ENCODE results near the gene GRB10. TPM values are rescaled to one million over a fixed set of nuclear protein-coding genes. Genes with fewer than 3 reads are reported as not detected.
A peak's percentile ranks its signal among the peaks of the same experiment; 100 is the strongest.

GRB10 gene
- total and polyA plus RNA-seq, 2 of the 8 experiments (the other 6 are each of a cell fraction or from before 2014, with no cell fraction given): 35.7 to 97.0 TPM

- DNase-seq (ENCODE audit: low read depth in 1 of 2, low spot score in 2 of 2) (no peak), FAIRE-seq (no peak)
- Histone ChIP-seq H2BK12ac (ENCODE audit: low read depth, low read length) (no peak overlapping the region), H2AFZ (ENCODE audit: low read length) (no peak overlapping the region), H3K79me1 (ENCODE audit: low read depth, low read length) (peaks cover 20% of the 10 kb centered on the region), H3K27me3 (replicated peaks in 1 of 4; ENCODE audit: control insufficient read depth in 3 of 4, extremely low read depth in 1 of 4, insufficient read depth in 3 of 4, low read length in 3 of 4) (no peaks in the 10 kb centered on the region), H2BK15ac (ENCODE audit: low read length) (no peak overlapping the region), H3K14ac (ENCODE audit: insufficient read length) (no peak overlapping the region), H3K9me3 (ENCODE audit: insufficient read depth in 2 of 2, low read depth in 1 of 2, low read length in 1 of 2) (no peaks in the 10 kb centered on the region), H3K36me3 (ENCODE audit: control insufficient read depth in 2 of 4, insufficient read depth in 4 of 4, low read length in 3 of 4) (no peaks in the 10 kb centered on the region), H3K9ac (replicated peaks in 1 of 4; ENCODE audit: extremely low read depth in 1 of 4, low read depth in 3 of 4, low read length in 3 of 4) (no peak overlapping the region), H4K20me1 (replicated peaks in 1 of 2; ENCODE audit: control insufficient read depth in 1 of 2, insufficient read depth in 2 of 2, low read length in 2 of 2) (peaks cover 10% of the 10 kb centered on the region in 2 experiments), H2BK5ac (ENCODE audit: low read depth, low read length) (peak overlapping the region; percentile 35; the same call in 1 of the 2 replicates), H3K56ac (replicated peaks; ENCODE audit: insufficient read length, low read depth, low read length) (no peak overlapping the region), H3K79me2 (ENCODE audit: control insufficient read depth in 1 of 2, insufficient read depth in 2 of 2, low read length in 2 of 2) (peaks cover 0 to 91% of the 10 kb centered on the region in 2 experiments; a peak in 3 of 4 replicates), H4K91ac (replicated peaks; ENCODE audit: insufficient read length, low read length) (no peak overlapping the region), H4K5ac (ENCODE audit: insufficient read length, low read depth, low read length) (no peak overlapping the region), H3K18ac (ENCODE audit: extremely low read depth, low read length) (no peak overlapping the region), H3K23me2 (ENCODE audit: low read depth, low read length) (peaks cover 8% of the 10 kb centered on the region; the same call in 1 of the 2 replicates), H2BK20ac (ENCODE audit: low read length) (no peak overlapping the region), H3K4me1 (replicated peaks in 1 of 4; ENCODE audit: control insufficient read depth in 3 of 4, insufficient read depth in 4 of 4, low read length in 3 of 4) (peaks cover 0 to 6% (median 5%) of the 10 kb centered on the region in 4 experiments; a peak in 4 of 7 replicates), H2BK120ac (replicated peaks; ENCODE audit: low read depth, low read length) (no peak overlapping the region), H3K4ac (replicated peaks; ENCODE audit: insufficient read length, low read depth, low read length) (no peak overlapping the region), H3K23ac (ENCODE audit: insufficient read length) (no peak overlapping the region), H3K4me2 (ENCODE audit: insufficient read depth in 1 of 2, low read depth in 2 of 2, low read length in 2 of 2) (no peak overlapping the region), H3K4me3 (ENCODE audit: extremely low read depth in 1 of 4, insufficient read depth in 2 of 4, low read depth in 3 of 4, low read length in 4 of 4) (no peak overlapping the region), H2AK5ac (ENCODE audit: low read depth, low read length) (no peak overlapping the region), H3K27ac (ENCODE audit: low read depth, low read length) (no peak overlapping the region), H4K8ac (ENCODE audit: extremely low read depth, insufficient read depth, low read length) (no peak overlapping the region)
- TF ChIP-seq JUND (IDR thresholded peaks at IDR 0.05; ENCODE audit: low read length): no peak
- no peak for TF ChIP-seq CTBP2 (IDR thresholded peaks at IDR 0.05; ENCODE audit: borderline replicate concordance, insufficient read depth, insufficient read length, low read length)
- no peak for TF ChIP-seq SIX5 (IDR thresholded peaks at IDR 0.05; ENCODE audit: low read depth, low read length)
- no peak for TF ChIP-seq EZH2 (IDR thresholded peaks at IDR 0.05; ENCODE audit: low read depth, low read length, severe bottlenecking)
- no peak for TF ChIP-seq BACH1 (IDR thresholded peaks at IDR 0.05; ENCODE audit: low read length)
- TF ChIP-seq ASH2L (IDR thresholded peaks at IDR 0.05; ENCODE audit: low read length): no peak
- no peak for TF ChIP-seq RFX5 (IDR thresholded peaks at IDR 0.05; ENCODE audit: borderline replicate concordance, low read depth, low read length)
- TF ChIP-seq RAD21 (IDR thresholded peaks at IDR 0.05 in 1 of 2, conservative IDR thresholded peaks at IDR 0.05 in 1 of 2; ENCODE audit: low read depth in 2 of 2, low read length in 2 of 2): no peak
- WGBS, 2 experiments (ENCODE audit: extremely low coverage in 1 of 2, insufficient coverage in 1 of 2, insufficient read length in 1 of 2, insufficient replicate concordance in 2 of 2, low coverage in 1 of 2, low lambda C conversion rate in 2 of 2, missing lambda C conversion rate in 1 of 2): 91% methylated on average over 15 of the region's 15 CpGs; no CpG with 5 or more reads in 1 of the 2 experiments
- ChIA-PET CTCF (ENCODE audit: partially characterized antibody) (interaction anchor here (1.1 kb wide), 1 partner anchor 243 kb away, joined by 3 read pairs; no protein-coding TSS in a partner anchor), POLR2A (ENCODE audit: partially characterized antibody) (interaction anchor here (1.3 kb wide), 1 partner anchor 10 kb away, joined by 3 read pairs; no protein-coding TSS in a partner anchor)
Measured at GRCh38 chr7:50710441-50711154, 72.1 kb downstream of the GRB10 start.

All from H1 (cell line).